HEK293 (cell line): Measurements from ENCODE around the gene AKT3.

Experiments used
- CTCF ChIA-PET: fragments of 350-600 bp; formaldehyde crosslinking; extraction: SDS; loops from one replicate; lab custom pipeline; 2021; ENCODE audit warnings: antibody characterized with exemption; lab: Yijun Ruan, JAX
- POLR2A ChIA-PET: fragments of 300-600 bp; formaldehyde crosslinking; extraction: SDS; loops from one replicate; lab custom pipeline; 2020; ENCODE audit warnings: antibody characterized with exemption, inconsistent platforms; lab: Yijun Ruan, JAX
- H3K27ac ChIP-seq: fragments of 200-500 bp; sonication (Bioruptor generic); 2 replicates; pipeline ENCODE4 v1.5.1; 2014; ENCODE audit warnings: low read depth, low read length, control low read depth, inconsistent platforms; ENCODE audit errors: extremely low read depth
- H3K36me3 ChIP-seq, 2 experiments: fragments of 200-500 bp in 1 of 2; sonication (Bioruptor generic) in 1 of 2; 1 replicate in 1 of 2; 2 replicates in 1 of 2; pipeline ENCODE4 v1.5.1; 2014 to 2017; ENCODE audit warnings: inconsistent platforms in 2 of 2, low read length in 2 of 2; ENCODE audit not compliant: control insufficient read depth in 2 of 2, insufficient read depth in 1 of 2
- H3K4me1 ChIP-seq: fragments of 200-500 bp; sonication (Bioruptor generic); 2 replicates; pipeline ENCODE4 v1.5.1; 2014; ENCODE audit warnings: mild to moderate bottlenecking, low read length, inconsistent platforms; ENCODE audit not compliant: control insufficient read depth, insufficient read depth
- H3K4me3 ChIP-seq: 2 replicates; pipeline ENCODE4 v1.5.1; 2011; ENCODE audit warnings: low read depth, mild to moderate bottlenecking, control low read depth, low read length, moderate library complexity
- H3K9me3 ChIP-seq: fragments of 200-500 bp; sonication (Bioruptor generic); 2 replicates; pipeline ENCODE4 v1.5.1; 2014; ENCODE audit warnings: low read depth, low read length, inconsistent platforms; ENCODE audit not compliant: control insufficient read depth, insufficient read depth
- BCL11A ChIP-seq: fragments of 450-650 bp; formaldehyde crosslinking; IDR thresholded peaks from 2 replicates; pipeline ENCODE4 v1.5.1; 2016; ENCODE audit warnings: low read depth, missing biosample characterization, missing genetic modification characterization
- GFI1B ChIP-seq: fragments of 450-650 bp; formaldehyde crosslinking; IDR thresholded peaks from 2 replicates; pipeline ENCODE4 v1.5.1; 2016; ENCODE audit warnings: missing biosample characterization, missing genetic modification characterization
- IKZF3 ChIP-seq: fragments of 450-650 bp; IDR thresholded peaks from 2 replicates; pipeline ENCODE4 v1.5.0; 2018; ENCODE audit warnings: missing biosample characterization, mild to moderate bottlenecking, missing genetic modification characterization, moderate library complexity
- KLF7 ChIP-seq: fragments of 450-650 bp; formaldehyde crosslinking; IDR thresholded peaks from 2 replicates; pipeline ENCODE4 v1.5.1; 2016; ENCODE audit warnings: missing biosample characterization, missing genetic modification characterization, borderline replicate concordance
- SCRT1 ChIP-seq: fragments of 450-650 bp; formaldehyde crosslinking; IDR thresholded peaks from 2 replicates; pipeline ENCODE4 v1.5.1; 2016; ENCODE audit warnings: missing biosample characterization, missing genetic modification characterization, borderline replicate concordance
- SCRT2 ChIP-seq: fragments of 450-650 bp; formaldehyde crosslinking; IDR thresholded peaks from 2 replicates; pipeline ENCODE4 v1.5.1; 2016; ENCODE audit warnings: missing biosample characterization, missing genetic modification characterization
- SP7 ChIP-seq: fragments of 450-650 bp; formaldehyde crosslinking; IDR thresholded peaks from 2 replicates; pipeline ENCODE4 v1.5.1; 2016; ENCODE audit warnings: missing biosample characterization, missing genetic modification characterization
- YY2 ChIP-seq: fragments of 450-650 bp; formaldehyde crosslinking; IDR thresholded peaks from 2 replicates; pipeline ENCODE4 v1.5.1; 2016; ENCODE audit warnings: missing biosample characterization, missing genetic modification characterization
- ZFP3 ChIP-seq: fragments of 450-650 bp; formaldehyde crosslinking; IDR thresholded peaks from 2 replicates; pipeline ENCODE4 v1.5.1; 2016; ENCODE audit warnings: low read depth, missing biosample characterization, missing genetic modification characterization
- ZFP69B ChIP-seq: fragments of 450-650 bp; formaldehyde crosslinking; IDR thresholded peaks from 2 replicates; pipeline ENCODE4 v1.5.1; 2016; ENCODE audit warnings: missing biosample characterization, missing genetic modification characterization
- ZNF121 ChIP-seq: fragments of 450-650 bp; formaldehyde crosslinking; IDR thresholded peaks from 2 replicates; pipeline ENCODE4 v1.5.1; 2016; ENCODE audit warnings: missing biosample characterization, missing genetic modification characterization
- ZNF133 ChIP-seq: fragments of 450-650 bp; formaldehyde crosslinking; IDR thresholded peaks from 2 replicates; pipeline ENCODE4 v1.5.1; 2016; ENCODE audit warnings: missing biosample characterization, missing genetic modification characterization
- ZNF138 ChIP-seq: fragments of 450-650 bp; formaldehyde crosslinking; IDR thresholded peaks from 2 replicates; pipeline ENCODE4 v1.5.1; 2016; ENCODE audit warnings: missing biosample characterization, missing genetic modification characterization, borderline replicate concordance
- ZNF18 ChIP-seq: fragments of 450-650 bp; formaldehyde crosslinking; IDR thresholded peaks from 2 replicates; pipeline ENCODE4 v1.5.1; 2016; ENCODE audit warnings: missing biosample characterization, missing genetic modification characterization
- ZNF2 ChIP-seq: fragments of 450-650 bp; formaldehyde crosslinking; IDR thresholded peaks from 2 replicates; pipeline ENCODE4 v1.5.1; 2016; ENCODE audit warnings: missing biosample characterization, missing genetic modification characterization
- ZNF202 ChIP-seq: fragments of 450-650 bp; formaldehyde crosslinking; IDR thresholded peaks from 2 replicates; pipeline ENCODE4 v1.5.1; 2016; ENCODE audit warnings: missing biosample characterization, missing genetic modification characterization, borderline replicate concordance
- ZNF280D ChIP-seq: fragments of 450-650 bp; formaldehyde crosslinking; IDR thresholded peaks from 2 replicates; pipeline ENCODE4 v1.5.1; 2016; ENCODE audit warnings: missing biosample characterization, missing genetic modification characterization
- ZNF302 ChIP-seq: fragments of 450-650 bp; formaldehyde crosslinking; IDR thresholded peaks from 2 replicates; pipeline ENCODE4 v1.5.1; 2016; ENCODE audit warnings: missing biosample characterization, missing genetic modification characterization, low read depth
- ZNF324 ChIP-seq: fragments of 450-650 bp; formaldehyde crosslinking; IDR thresholded peaks from 2 replicates; pipeline ENCODE4 v1.5.1; 2016; ENCODE audit warnings: missing biosample characterization, missing genetic modification characterization
- ZNF404 ChIP-seq: fragments of 450-650 bp; formaldehyde crosslinking; IDR thresholded peaks from 2 replicates; pipeline ENCODE4 v1.5.1; 2017; ENCODE audit warnings: missing biosample characterization, missing genetic modification characterization
- ZNF416 ChIP-seq: fragments of 450-650 bp; formaldehyde crosslinking; IDR thresholded peaks from 2 replicates; pipeline ENCODE4 v1.5.1; 2016; ENCODE audit warnings: missing biosample characterization, missing genetic modification characterization
- ZNF560 ChIP-seq: fragments of 450-650 bp; formaldehyde crosslinking; IDR thresholded peaks from 2 replicates; pipeline ENCODE4 v1.5.1; 2017; ENCODE audit warnings: missing biosample characterization, missing genetic modification characterization, borderline replicate concordance
- ZNF600 ChIP-seq: fragments of 450-650 bp; formaldehyde crosslinking; IDR thresholded peaks from 2 replicates; pipeline ENCODE4 v1.5.1; 2016; ENCODE audit warnings: missing biosample characterization, missing genetic modification characterization
- ZNF677 ChIP-seq: fragments of 450-650 bp; IDR thresholded peaks from 2 replicates; pipeline ENCODE4 v1.5.0; 2018; ENCODE audit warnings: missing biosample characterization, mild to moderate bottlenecking, missing genetic modification characterization, moderate library complexity
- ZSCAN18 ChIP-seq: fragments of 450-650 bp; formaldehyde crosslinking; IDR thresholded peaks from 2 replicates; pipeline ENCODE4 v1.5.1; 2016; ENCODE audit warnings: missing biosample characterization, missing genetic modification characterization

Gene AKT3

GRCh38 chr1:243701872-243702271 lies 148.2 kb downstream of the AKT3 start (continued):
- TF ChIP-seq ZNF18 (tag by site-specific recombination) (no peak), ZNF560 (tag by site-specific recombination) (no peak), ZNF302 (tag by site-specific recombination) (no peak), IKZF3 (tag by site-specific recombination) (no peak), SCRT1 (tag by site-specific recombination) (no peak), ZNF133 (tag by site-specific recombination) (no peak), YY2 (tag by site-specific recombination) (no peak), ZFP69B (tag by site-specific recombination) (no peak), ZNF416 (tag by site-specific recombination) (no peak), SCRT2 (tag by site-specific recombination) (no peak), ZNF404 (tag by site-specific recombination) (no peak), ZNF600 (no peak)

- ChIA-PET POLR2A (no interaction called here), CTCF (no interaction called here)
- H3K4me1 ChIP-seq: no peaks in the 10 kb centered on the region
- H3K27ac ChIP-seq: no peak overlapping the region
- H3K36me3 ChIP-seq: no peaks in the 10 kb centered on the region; a peak in 1 of 3 replicates
- no peak overlapping the region for H3K4me3 ChIP-seq
- H3K9me3 ChIP-seq: no peaks in the 10 kb centered on the region
- TF ChIP-seq ZFP3: no peak
- TF ChIP-seq ZNF202 (tag by site-specific recombination): no peak
- TF ChIP-seq ZNF677 (tag by site-specific recombination): no peak
- no peak for TF ChIP-seq ZNF2
- TF ChIP-seq IKZF3 (tag by site-specific recombination): no peak
- no peak for TF ChIP-seq ZNF280D (tag by site-specific recombination)
- TF ChIP-seq ZNF138 (tag by site-specific recombination): no peak
- no peak for TF ChIP-seq KLF7 (tag by site-specific recombination)
- TF ChIP-seq BCL11A: no peak
- no peak for TF ChIP-seq ZNF121
- TF ChIP-seq SP7: no peak
- TF ChIP-seq ZNF324 (tag by site-specific recombination): no peak
- TF ChIP-seq GFI1B (tag by site-specific recombination): no peak
- TF ChIP-seq ZSCAN18 (tag by site-specific recombination): no peak
These were observed 156.2 kb downstream of the AKT3 start for GRCh38 chr1:243693800-243694199.
